ENCODE data around the gene NACC2.

Gene NACC2

DNA sequence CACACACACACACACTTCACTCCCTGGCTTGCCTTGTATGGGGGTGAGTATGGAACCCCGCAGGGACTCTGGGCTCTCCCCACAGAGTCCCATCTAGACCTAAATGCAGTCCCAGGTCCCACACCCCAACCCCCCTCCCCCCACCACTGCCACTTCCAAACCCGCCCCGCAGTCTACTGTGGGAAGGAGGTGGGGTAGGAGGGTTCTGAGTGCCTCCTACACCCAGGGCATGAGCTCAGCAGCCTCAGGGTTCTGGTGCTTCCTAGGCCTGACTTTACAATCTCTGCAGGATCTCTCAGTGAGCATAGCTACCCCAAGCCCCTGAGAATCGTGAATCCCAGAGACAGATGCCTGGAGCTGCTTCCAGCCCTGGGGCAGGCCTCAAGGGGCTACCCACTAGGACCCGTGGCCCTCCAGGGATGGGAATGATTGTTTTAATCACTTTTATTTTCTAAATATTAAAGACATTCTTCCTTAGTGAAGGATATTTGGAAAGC is 1.5 kb upstream of the NACC2 start (continued):
- TF ChIP-seq, protein P1, sequence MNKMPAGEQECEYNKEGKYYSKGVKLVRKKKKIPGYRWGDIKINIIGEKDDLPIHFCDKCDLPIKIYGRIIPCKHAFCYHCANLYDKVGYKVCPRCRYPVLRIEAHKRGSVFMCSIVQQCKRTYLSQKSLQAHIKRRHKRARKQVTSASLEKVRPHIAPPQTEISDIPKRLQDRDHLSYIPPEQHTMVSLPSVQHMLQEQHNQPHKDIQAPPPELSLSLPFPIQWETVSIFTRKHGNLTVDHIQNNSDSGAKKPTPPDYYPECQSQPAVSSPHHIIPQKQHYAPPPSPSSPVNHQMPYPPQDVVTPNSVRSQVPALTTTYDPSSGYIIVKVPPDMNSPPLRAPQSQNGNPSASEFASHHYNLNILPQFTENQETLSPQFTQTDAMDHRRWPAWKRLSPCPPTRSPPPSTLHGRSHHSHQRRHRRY (tag by site-specific recombination; IDR thresholded peaks at IDR 0.05), result no peak
- TF ChIP-seq FEZF1 (tag by site-specific recombination; IDR thresholded peaks at IDR 0.05) (no peak), ZIC2 (tag by site-specific recombination; IDR thresholded peaks at IDR 0.05) (no peak), ZNF558 (tag by site-specific recombination; IDR thresholded peaks at IDR 0.05) (no peak), ZFP37 (tag by site-specific recombination; IDR thresholded peaks at IDR 0.05) (no peak), SCRT1 (tag by site-specific recombination; IDR thresholded peaks at IDR 0.05; ENCODE audit: borderline replicate concordance) (no peak), KLF1 (tag by site-specific recombination; IDR thresholded peaks at IDR 0.05) (peak; percentile 37; the same call in 1 of the 2 replicates), SP2 (tag by site-specific recombination; IDR thresholded peaks at IDR 0.05) (peak; percentile 22; the same call in 1 of the 2 replicates), ZNF510 (tag by site-specific recombination; IDR thresholded peaks at IDR 0.05; ENCODE audit: insufficient replicate concordance) (no peak), ZNF157 (tag by site-specific recombination; IDR thresholded peaks at IDR 0.05) (no peak), ZNF776 (tag by site-specific recombination; IDR thresholded peaks at IDR 0.05; ENCODE audit: borderline replicate concordance) (no peak), ZNF350 (tag by site-specific recombination; IDR thresholded peaks at IDR 0.05) (no peak), ZNF677 (tag by site-specific recombination; IDR thresholded peaks at IDR 0.05) (no peak), REPIN1 (tag by site-specific recombination; IDR thresholded peaks at IDR 0.05; ENCODE audit: low read depth) (no peak), ZFHX2 (tag by site-specific recombination; conservative IDR thresholded peaks at IDR 0.05) (peak; percentile 80), EGR2 (tag by site-specific recombination; IDR thresholded peaks at IDR 0.05; ENCODE audit: low read depth) (peak; percentile 69), ZNF416 (tag by site-specific recombination; IDR thresholded peaks at IDR 0.05) (no peak), BCL11A (tag by site-specific recombination; IDR thresholded peaks at IDR 0.05; ENCODE audit: low read depth) (no peak)
- TF ChIP-seq, protein P2, sequence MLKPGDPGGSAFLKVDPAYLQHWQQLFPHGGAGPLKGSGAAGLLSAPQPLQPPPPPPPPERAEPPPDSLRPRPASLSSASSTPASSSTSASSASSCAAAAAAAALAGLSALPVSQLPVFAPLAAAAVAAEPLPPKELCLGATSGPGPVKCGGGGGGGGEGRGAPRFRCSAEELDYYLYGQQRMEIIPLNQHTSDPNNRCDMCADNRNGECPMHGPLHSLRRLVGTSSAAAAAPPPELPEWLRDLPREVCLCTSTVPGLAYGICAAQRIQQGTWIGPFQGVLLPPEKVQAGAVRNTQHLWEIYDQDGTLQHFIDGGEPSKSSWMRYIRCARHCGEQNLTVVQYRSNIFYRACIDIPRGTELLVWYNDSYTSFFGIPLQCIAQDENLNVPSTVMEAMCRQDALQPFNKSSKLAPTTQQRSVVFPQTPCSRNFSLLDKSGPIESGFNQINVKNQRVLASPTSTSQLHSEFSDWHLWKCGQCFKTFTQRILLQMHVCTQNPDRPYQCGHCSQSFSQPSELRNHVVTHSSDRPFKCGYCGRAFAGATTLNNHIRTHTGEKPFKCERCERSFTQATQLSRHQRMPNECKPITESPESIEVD (tag by site-specific recombination; IDR thresholded peaks at IDR 0.05), result no peak
- TF ChIP-seq, protein P3, sequence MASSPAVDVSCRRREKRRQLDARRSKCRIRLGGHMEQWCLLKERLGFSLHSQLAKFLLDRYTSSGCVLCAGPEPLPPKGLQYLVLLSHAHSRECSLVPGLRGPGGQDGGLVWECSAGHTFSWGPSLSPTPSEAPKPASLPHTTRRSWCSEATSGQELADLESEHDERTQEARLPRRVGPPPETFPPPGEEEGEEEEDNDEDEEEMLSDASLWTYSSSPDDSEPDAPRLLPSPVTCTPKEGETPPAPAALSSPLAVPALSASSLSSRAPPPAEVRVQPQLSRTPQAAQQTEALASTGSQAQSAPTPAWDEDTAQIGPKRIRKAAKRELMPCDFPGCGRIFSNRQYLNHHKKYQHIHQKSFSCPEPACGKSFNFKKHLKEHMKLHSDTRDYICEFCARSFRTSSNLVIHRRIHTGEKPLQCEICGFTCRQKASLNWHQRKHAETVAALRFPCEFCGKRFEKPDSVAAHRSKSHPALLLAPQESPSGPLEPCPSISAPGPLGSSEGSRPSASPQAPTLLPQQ (tag by site-specific recombination; IDR thresholded peaks at IDR 0.05), result no peak
- TF ChIP-seq, protein P4, sequence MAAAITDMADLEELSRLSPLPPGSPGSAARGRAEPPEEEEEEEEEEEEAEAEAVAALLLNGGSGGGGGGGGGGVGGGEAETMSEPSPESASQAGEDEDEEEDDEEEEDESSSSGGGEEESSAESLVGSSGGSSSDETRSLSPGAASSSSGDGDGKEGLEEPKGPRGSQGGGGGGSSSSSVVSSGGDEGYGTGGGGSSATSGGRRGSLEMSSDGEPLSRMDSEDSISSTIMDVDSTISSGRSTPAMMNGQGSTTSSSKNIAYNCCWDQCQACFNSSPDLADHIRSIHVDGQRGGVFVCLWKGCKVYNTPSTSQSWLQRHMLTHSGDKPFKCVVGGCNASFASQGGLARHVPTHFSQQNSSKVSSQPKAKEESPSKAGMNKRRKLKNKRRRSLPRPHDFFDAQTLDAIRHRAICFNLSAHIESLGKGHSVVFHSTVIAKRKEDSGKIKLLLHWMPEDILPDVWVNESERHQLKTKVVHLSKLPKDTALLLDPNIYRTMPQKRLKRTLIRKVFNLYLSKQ (tag by site-specific recombination; IDR thresholded peaks at IDR 0.05; ENCODE audit: borderline replicate concordance), result no peak

All from HEK293 (cell line).